GM19395 (cell line): Measurements from ENCODE around the gene UMODL1.
A peak's percentile ranks its signal among the peaks of the same experiment; 100 is the strongest.

Experiments used
- ATAC-seq: cut with Tn5 transposase; IDR thresholded peaks from one replicate; pipeline ENCODE4 v1.9.1; 2021; ENCODE audit warnings: mild to moderate bottlenecking, moderate library complexity; ENCODE audit not compliant: unreplicated experiment

The UMODL1 gene

GRCh38 chr21:42182713-42183371, 111.7 kb downstream of the UMODL1 start:
- no peak for ATAC-seq

GRCh38 chr21:42183374-42184266, 112.5 kb downstream of the UMODL1 start:
- no peak for ATAC-seq

- ATAC-seq = no peak
Measured at GRCh38 chr21:42186591-42186990, 115.5 kb downstream of the UMODL1 start.

GRCh38 chr21:42187976-42188653, 117.0 kb downstream of the UMODL1 start:
- ATAC-seq = peak; percentile 95

GRCh38 chr21:42188663-42189062, 117.5 kb downstream of the UMODL1 start:
- ATAC-seq = no peak

- ATAC-seq = no peak
Measured at GRCh38 chr21:42189431-42189830, 118.3 kb downstream of the UMODL1 start.

GRCh38 chr21:42189860-42190485, 118.9 kb downstream of the UMODL1 start:
- ATAC-seq = no peak

- no peak for ATAC-seq
Measured at GRCh38 chr21:42190486-42190863, 119.4 kb downstream of the UMODL1 start.

- no peak for ATAC-seq
Measured at GRCh38 chr21:42191064-42191463, 119.9 kb downstream of the UMODL1 start.

- ATAC-seq = no peak
Measured at GRCh38 chr21:42191696-42192595, 120.8 kb downstream of the UMODL1 start.
